H1 (cell line): ENCODE data around the gene ZBTB46. TPM values are rescaled to one million over a fixed set of nuclear protein-coding genes. Genes with fewer than 3 reads are reported as not detected.

Experiments
- CTCF ChIA-PET: fragments of 300-600 bp; sonication (Branson Sonifier 250); formaldehyde crosslinking; loops from one replicate; lab custom pipeline; 2021; ENCODE audit not compliant: partially characterized antibody; lab: Charles Lee
- POLR2A ChIA-PET: fragments of 300-600 bp; sonication (Branson Sonifier 250); formaldehyde crosslinking; loops from one replicate; lab custom pipeline; 2021; ENCODE audit warnings: inconsistent platforms; ENCODE audit not compliant: partially characterized antibody; lab: Charles Lee
- DNase-seq, 2 experiments: peaks; one replicate each; pipeline versions ENCODE4 v3.0.0 to v3.0.0-alpha.2; 2010 to 2022; ENCODE audit warnings: low spot score in 2 of 2, low read depth in 1 of 2, mixed read lengths in 1 of 2
- FAIRE-seq: peaks from 2 replicates; lab custom pipeline; 2011; peaks lifted over from hg19 to GRCh38; lab: Jason Lieb, UNC
- H2AFZ ChIP-seq: 2 replicates; pipeline ENCODE4 v1.8.1; 2012; ENCODE audit warnings: low read length, inconsistent platforms
- H2AK5ac ChIP-seq: 2 replicates; pipeline ENCODE4 v1.6.1; 2013; ENCODE audit warnings: low read depth, low read length
- H2BK120ac ChIP-seq: replicated peaks from 2 replicates; pipeline ENCODE3; 2013; ENCODE audit warnings: low read depth, low read length, inconsistent platforms
- H2BK12ac ChIP-seq: 2 replicates; pipeline ENCODE4 v1.6.1; 2013; ENCODE audit warnings: low read depth, low read length
- H2BK15ac ChIP-seq: 2 replicates; pipeline ENCODE4 v1.6.1; 2013; ENCODE audit warnings: low read length
- H2BK20ac ChIP-seq: 2 replicates; pipeline ENCODE4 v1.6.1; 2013; ENCODE audit warnings: low read length
- H2BK5ac ChIP-seq: 2 replicates; pipeline ENCODE4 v1.6.1; 2013; ENCODE audit warnings: low read depth, low read length
- H3K14ac ChIP-seq: 2 replicates; pipeline ENCODE4 v1.6.1; 2013; ENCODE audit warnings: inconsistent platforms; ENCODE audit not compliant: insufficient read length
- H3K18ac ChIP-seq: 2 replicates; pipeline ENCODE4 v1.6.1; 2013; ENCODE audit warnings: low read length; ENCODE audit errors: extremely low read depth
- H3K23ac ChIP-seq: 2 replicates; pipeline ENCODE4 v1.6.1; 2013; ENCODE audit warnings: inconsistent platforms; ENCODE audit not compliant: insufficient read length
- H3K23me2 ChIP-seq: 2 replicates; pipeline ENCODE4 v1.6.1; 2013; ENCODE audit warnings: low read depth, low read length
- H3K27ac ChIP-seq: 2 replicates; pipeline ENCODE4 v1.6.1; 2011; ENCODE audit warnings: low read depth, low read length, inconsistent platforms
- H3K27me3 ChIP-seq, 4 experiments: replicated peaks in 1 of 4; 1 replicate in 1 of 4; 2 replicates in 3 of 4; pipeline versions ENCODE4 v1.6.1 to v1.8.1; 2011 to 2013; ENCODE audit warnings: low read length in 3 of 4, mild to moderate bottlenecking in 3 of 4, inconsistent platforms in 2 of 4, mixed read lengths in 2 of 4, moderate library complexity in 1 of 4; ENCODE audit not compliant: control insufficient read depth in 3 of 4, insufficient read depth in 3 of 4; ENCODE audit errors: extremely low read depth in 1 of 4
- H3K36me3 ChIP-seq, 4 experiments: 2 replicates each; pipeline versions ENCODE4 v1.6.1 to v1.8.1; 2011 to 2013; ENCODE audit warnings: mild to moderate bottlenecking in 4 of 4, low read length in 3 of 4, moderate library complexity in 2 of 4, control low read depth in 1 of 4, inconsistent platforms in 1 of 4; ENCODE audit not compliant: insufficient read depth in 4 of 4, control insufficient read depth in 2 of 4
- H3K4ac ChIP-seq: replicated peaks from 2 replicates; pipeline ENCODE3; 2013; ENCODE audit warnings: low read length, low read depth, mixed read lengths, inconsistent platforms; ENCODE audit not compliant: insufficient read length
- H3K4me1 ChIP-seq, 4 experiments: replicated peaks in 1 of 4; 1 replicate in 1 of 4; 2 replicates in 3 of 4; pipeline versions ENCODE4 v1.6.1 to v1.8.1; 2011 to 2013; ENCODE audit warnings: low read length in 3 of 4, inconsistent platforms in 2 of 4, mixed read lengths in 1 of 4; ENCODE audit not compliant: insufficient read depth in 4 of 4, control insufficient read depth in 3 of 4
- H3K4me2 ChIP-seq, 2 experiments: 2 replicates each; pipeline versions ENCODE4 v1.6.1 to v1.8.1; 2011 to 2013; ENCODE audit warnings: low read depth in 2 of 2, low read length in 2 of 2, control low read depth in 1 of 2, inconsistent platforms in 1 of 2, mild to moderate bottlenecking in 1 of 2; ENCODE audit not compliant: insufficient read depth in 1 of 2
- H3K4me3 ChIP-seq, 4 experiments: fragments of 200-600, 300-600 bp in 1 of 4; sonication (generic), shearing (Covaris generic), sonication (Bioruptor Twin) in 1 of 4; 2 replicates each; pipeline versions ENCODE4 v1.5.1 to v1.8.1; 2011 to 2016; ENCODE audit warnings: low read length in 4 of 4, low read depth in 3 of 4, control low read depth in 2 of 4, inconsistent platforms in 2 of 4, mild to moderate bottlenecking in 2 of 4, mixed read lengths in 1 of 4, moderate library complexity in 1 of 4; ENCODE audit not compliant: insufficient read depth in 2 of 4; ENCODE audit errors: extremely low read depth in 1 of 4
- H3K56ac ChIP-seq: replicated peaks from 2 replicates; pipeline ENCODE3; 2013; ENCODE audit warnings: low read depth, mild to moderate bottlenecking, mixed read lengths, low read length, inconsistent platforms; ENCODE audit not compliant: insufficient read length
- H3K79me1 ChIP-seq: 2 replicates; pipeline ENCODE4 v1.6.1; 2013; ENCODE audit warnings: low read depth, low read length, control low read depth
- H3K79me2 ChIP-seq, 2 experiments: 2 replicates each; pipeline versions ENCODE4 v1.6.1 to v1.8.1; 2012 to 2013; ENCODE audit warnings: low read length in 2 of 2, mild to moderate bottlenecking in 2 of 2, inconsistent platforms in 1 of 2; ENCODE audit not compliant: insufficient read depth in 2 of 2, control insufficient read depth in 1 of 2
- H3K9ac ChIP-seq, 4 experiments: replicated peaks in 1 of 4; 1 replicate in 1 of 4; 2 replicates in 3 of 4; pipeline versions ENCODE4 v1.6.1 to v1.8.1; 2011 to 2013; ENCODE audit warnings: low read depth in 3 of 4, low read length in 3 of 4, control low read depth in 2 of 4, mild to moderate bottlenecking in 2 of 4, moderate library complexity in 2 of 4, inconsistent platforms in 1 of 4; ENCODE audit errors: extremely low read depth in 1 of 4
- H3K9me3 ChIP-seq, 2 experiments: 2 replicates each; pipeline versions ENCODE4 v1.6.1 to v1.8.1; 2012 to 2013; ENCODE audit warnings: mild to moderate bottlenecking in 2 of 2, moderate library complexity in 2 of 2, control low read depth in 1 of 2, inconsistent platforms in 1 of 2, low read depth in 1 of 2, low read length in 1 of 2, mixed read lengths in 1 of 2; ENCODE audit not compliant: insufficient read depth in 2 of 2
- H4K20me1 ChIP-seq, 2 experiments: replicated peaks in 1 of 2; 2 replicates each; pipeline versions ENCODE3 to v1.8.1; 2011 to 2013; ENCODE audit warnings: inconsistent platforms in 2 of 2, low read length in 2 of 2, mild to moderate bottlenecking in 1 of 2; ENCODE audit not compliant: insufficient read depth in 2 of 2, control insufficient read depth in 1 of 2
- H4K5ac ChIP-seq: 2 replicates; pipeline ENCODE4 v1.6.1; 2013; ENCODE audit warnings: low read length, low read depth, mixed read lengths, inconsistent platforms; ENCODE audit not compliant: insufficient read length
- H4K8ac ChIP-seq: 2 replicates; pipeline ENCODE4 v1.8.0; 2013; ENCODE audit warnings: mild to moderate bottlenecking, moderate library complexity, low read length, inconsistent platforms; ENCODE audit not compliant: insufficient read depth; ENCODE audit errors: extremely low read depth
- H4K91ac ChIP-seq: replicated peaks from 2 replicates; pipeline ENCODE3; 2013; ENCODE audit warnings: low read length, mixed read lengths, inconsistent platforms; ENCODE audit not compliant: insufficient read length
- ATF2 ChIP-seq: IDR thresholded peaks from 2 replicates; pipeline ENCODE4 v1.6.1; 2012; ENCODE audit warnings: low read length, inconsistent platforms
- BCL11A ChIP-seq, 2 experiments: IDR thresholded peaks; one replicate each; pipeline ENCODE4 v1.6.1; 2011; ENCODE audit warnings: low read depth in 2 of 2, low read length in 2 of 2, mild to moderate bottlenecking in 2 of 2
- EGR1 ChIP-seq: IDR thresholded peaks from 2 replicates; pipeline ENCODE4 v1.6.1; 2011; ENCODE audit warnings: low read depth, low read length, borderline replicate concordance
- FOSL1 ChIP-seq: IDR thresholded peaks from 2 replicates; pipeline ENCODE4 v1.6.1; 2011; ENCODE audit warnings: mild to moderate bottlenecking, low read depth, low read length, moderate library complexity; ENCODE audit not compliant: insufficient read depth
- JUND ChIP-seq: IDR thresholded peaks from 2 replicates; pipeline ENCODE4 v1.6.1; 2011; ENCODE audit warnings: mild to moderate bottlenecking, improper control_type of control experiment, low read length
- KDM5A ChIP-seq: fragments of 200-600 bp; IDR thresholded peaks from 2 replicates; pipeline ENCODE4 v1.7.1; 2012; ENCODE audit warnings: mild to moderate bottlenecking, low read length, inconsistent platforms, mixed read lengths
- MAX ChIP-seq: IDR thresholded peaks from 2 replicates; pipeline ENCODE4 v1.6.1; 2012; ENCODE audit warnings: inconsistent platforms
- POU5F1 ChIP-seq: IDR thresholded peaks from 2 replicates; pipeline ENCODE4 v1.6.1; 2011; ENCODE audit warnings: low read depth, mild to moderate bottlenecking, low read length, moderate library complexity
- RNF2 ChIP-seq: fragments of 200-900, 300-1000 bp; sonication (generic); IDR thresholded peaks from 2 replicates; pipeline ENCODE4 v1.7.1; 2016; ENCODE audit warnings: borderline replicate concordance, low read depth, mild to moderate bottlenecking, antibody characterized with exemption, low read length; ENCODE audit not compliant: poor library complexity, severe bottlenecking; ENCODE audit errors: missing control alignments
- SP1 ChIP-seq: IDR thresholded peaks from 2 replicates; pipeline ENCODE4 v1.6.1; 2011; ENCODE audit warnings: low read depth, low read length
- TAF1 ChIP-seq: IDR thresholded peaks from 2 replicates; pipeline ENCODE4 v1.6.1; 2011; ENCODE audit warnings: mild to moderate bottlenecking, low read depth, low read length
- ZNF274 ChIP-seq: IDR thresholded peaks from 2 replicates; pipeline ENCODE4 v1.7.0; 2012; ENCODE audit warnings: low read length, borderline replicate concordance; ENCODE audit errors: extremely low read depth
- WGBS, 2 experiments: shearing (Covaris generic) in 1 of 2; methylation state at CpG; one replicate each; pipeline versions ENCODE4 v1.1.6 to v1.1.7; 2013 to 2015; ENCODE audit warnings: low lambda C conversion rate in 2 of 2, mixed read lengths in 2 of 2, inconsistent platforms in 1 of 2, low coverage in 1 of 2, missing lambda C conversion rate in 1 of 2; ENCODE audit not compliant: insufficient replicate concordance in 2 of 2, insufficient coverage in 1 of 2, insufficient read length in 1 of 2; ENCODE audit errors: extremely low coverage in 1 of 2, missing lambda C conversion rate in 1 of 2; 5-methylcytosine and 5-hydroxymethylcytosine counted together
- polyA plus RNA-seq, 7 experiments: library from polyadenylated mRNA; depleted of rRNA in 3 of 7; stranded (reverse) in 5 of 7; unstranded in 2 of 7; fragments of >200 nt in 5 of 7; fragments of 200-250 nt in 2 of 7; gene quantifications; 1 replicate in 5 of 7; 2 replicates in 1 of 7; 4 replicates in 1 of 7; pipeline versions ENCODE4 v1.2.1 to v1.2.3, GENCODE V29; 2011 to 2013; ENCODE audit warnings: missing spikeins in 2 of 7, mixed read lengths in 2 of 7
- total RNA-seq: library from RNA; stranded (reverse); fragmentation: NEBNext Ultra II Directional; extraction: Animal tissue kit (Norgen Biotek cat#: 25700); gene quantifications from 2 replicates; pipeline ENCODE4 v1.2.1, GENCODE V29; 2021

The ZBTB46 gene
- total and polyA plus RNA-seq, 2 of the 8 experiments (the other 6 are each of a cell fraction or from before 2014, with no cell fraction given), result 6.4 to 22.4 TPM

GRCh38 chr20:63837479-63837878 is 6.4 kb upstream of the ZBTB46 start:
- no peaks in the 10 kb centered on the region for H3K9me3 ChIP-seq
- no peak for FAIRE-seq
- TF ChIP-seq BCL11A (IDR thresholded peaks at IDR 0.05; ENCODE audit: low read depth in 2 of 2, low read length in 2 of 2), result no peak
- no peak for TF ChIP-seq RNF2
- no peak for TF ChIP-seq ZNF274
- TF ChIP-seq POU5F1, result no peak
- TF ChIP-seq JUND, result no peak
- no peak for TF ChIP-seq TAF1
- TF ChIP-seq EGR1, result no peak
- no peak for TF ChIP-seq FOSL1
- no peak for TF ChIP-seq ATF2
- TF ChIP-seq KDM5A, result no peak
- no peak for TF ChIP-seq MAX
- no peak for TF ChIP-seq SP1

More at GRCh38 chr20:63837479-63837878, 6.4 kb upstream of the ZBTB46 start:
- peaks cover 0 to 27% (median 14%) of the 10 kb centered on the region in 4 experiments; a peak in 6 of 7 replicates for H3K4me1 ChIP-seq
- no peaks in the 10 kb centered on the region for H3K79me2 ChIP-seq
- no peak overlapping the region for H3K27ac ChIP-seq
- H2BK12ac ChIP-seq, result 0 out of 2 replicates have a peak overlapping the region, but pooled peaks have one; percentile 7
- H2BK120ac ChIP-seq, result no peak overlapping the region
- H3K56ac ChIP-seq, result no peak overlapping the region
- H3K18ac ChIP-seq, result no peak overlapping the region
- DNase-seq, result no peak
- no peak overlapping the region for H2BK5ac ChIP-seq
- H3K36me3 ChIP-seq, result no peaks in the 10 kb centered on the region
- H4K8ac ChIP-seq, result no peak overlapping the region
- no peaks in the 10 kb centered on the region for H3K79me1 ChIP-seq
- ChIA-PET CTCF (interaction anchor here (0.9 to 3.1 kb wide), 6 partner anchors 10 to 51 kb away, joined by 3 to 10 read pairs (median 4); no protein-coding TSS in a partner anchor), POLR2A (interaction anchor here (0.9 to 2.8 kb wide), 4 partner anchors 10 to 208 kb away, joined by 3 to 18 read pairs (median 4); partner anchors contain the start of gene TPD52L2)
- H3K27me3 ChIP-seq, result peaks cover 5 to 13% (median 8%) of the 10 kb centered on the region in 4 experiments; a peak in 6 of 7 replicates
- H3K4me2 ChIP-seq, result no peak overlapping the region
- WGBS, 2 experiments, result 97% methylated on average over 7 of the region's 8 CpGs; no CpG with 5 or more reads in 1 of the 2 experiments
- H3K14ac ChIP-seq, result no peak overlapping the region
- peaks cover 0 to 3% of the 10 kb centered on the region in 2 experiments for H4K20me1 ChIP-seq
- H2AFZ ChIP-seq, result no peak overlapping the region
- no peak overlapping the region; a peak in 2 of 7 replicates for H3K9ac ChIP-seq
- H3K4ac ChIP-seq, result no peak overlapping the region
- no peak overlapping the region for H4K5ac ChIP-seq
- no peaks in the 10 kb centered on the region; the same call in 1 of the 2 replicates for H3K23me2 ChIP-seq
- no peak overlapping the region for H2AK5ac ChIP-seq
- H4K91ac ChIP-seq, result peak overlapping the region; percentile 34
- H3K4me3 ChIP-seq, result no peak overlapping the region
- H2BK20ac ChIP-seq, result 0 out of 2 replicates have a peak overlapping the region, but pooled peaks have one; percentile 61
- H3K23ac ChIP-seq, result no peak overlapping the region
- H2BK15ac ChIP-seq, result no peak overlapping the region
